OCI-LY3 (cell line): ENCODE measurements around the gene UPP1.

Experiments used
- CTCF ChIP-seq: fragments of 200-600, 300-600 bp; sonication (generic); IDR thresholded peaks from 2 replicates; pipeline ENCODE4 v1.5.1; 2014; ENCODE audit warnings: antibody characterized with exemption, low read length, low read depth
- EZH2phosphoT487 ChIP-seq: fragments of 200-600 bp; shearing (Covaris generic); IDR thresholded peaks from 2 replicates; pipeline ENCODE4 v1.6.1; 2018; ENCODE audit warnings: antibody characterized with exemption, mixed run types, low read depth

- TF ChIP-seq CTCF, result no peak
- TF ChIP-seq EZH2phosphoT487, result no peak
Measured at GRCh38 chr7:48105045-48105444, 16.0 kb downstream of the UPP1 start.
